ENCODE results near the gene MEAF6. TPM values are rescaled to one million over a fixed set of nuclear protein-coding genes. Genes with fewer than 3 reads are reported as not detected.

Gene MEAF6
- total and polyA plus RNA-seq, 2 donors (not counting 3 experiments of a cell fraction or from before 2014, with no cell fraction given), result 28.0 to 62.5 TPM

DNA sequence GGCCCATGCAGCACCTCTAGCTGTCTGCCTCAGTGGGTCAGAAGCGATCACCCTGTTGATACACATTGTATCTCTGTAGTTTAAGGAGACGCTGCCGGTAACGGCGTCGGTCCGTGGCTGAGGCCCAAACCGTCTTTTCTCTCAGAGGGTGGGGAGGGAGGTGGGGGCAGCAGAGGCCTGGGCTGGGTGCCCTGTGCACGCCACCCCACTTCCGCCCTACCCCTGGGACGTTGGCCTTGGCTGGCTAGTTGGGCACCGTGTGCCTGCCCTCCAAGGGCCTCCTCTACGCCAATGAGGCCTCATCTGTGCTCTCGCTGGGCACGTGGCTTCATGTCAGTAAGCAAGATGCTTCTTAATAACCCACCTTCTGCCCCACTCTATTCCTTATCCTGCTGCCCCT is 30.8 kb downstream of the MEAF6 start:
- DNase-seq (ENCODE audit: low read depth, low spot score) (no peak), FAIRE-seq (no peak)
- dilution Hi-C loops (cut with MboI; ENCODE audit: extremely low pct_ligation_motif_present, low sequenced_read_pairs), result no loop called here
- H3K27me3 ChIP-seq (ENCODE audit: control insufficient read depth in 2 of 2, insufficient read depth in 2 of 2, low read length in 2 of 2), result no peaks in the 10 kb centered on the region
- H2AFZ ChIP-seq (ENCODE audit: low read depth, low read length), result no peak overlapping the region
- peaks cover 20% of the 10 kb centered on the region for H3K79me2 ChIP-seq (ENCODE audit: control insufficient read depth, insufficient read depth, low read length)
- no peak overlapping the region for H3K27ac ChIP-seq (ENCODE audit: insufficient read depth, low read depth, low read length)
- H3K9me1 ChIP-seq (replicated peaks; ENCODE audit: control insufficient read depth, extremely low read depth, insufficient read depth, low read length), result no peaks in the 10 kb centered on the region
- no peaks in the 10 kb centered on the region for H4K20me1 ChIP-seq (replicated peaks; ENCODE audit: control insufficient read depth, extremely low read depth, insufficient read depth, low read length)
- H3K9me3 ChIP-seq (replicated peaks; ENCODE audit: control insufficient read depth, insufficient read depth, low read length), result no peaks in the 10 kb centered on the region
- ChIA-PET CTCF (interaction anchor here (4.5 to 8.0 kb wide), 2 partner anchors 9 to 27 kb away, joined by 158 to 337 read pairs; partner anchors contain the start of gene ZC3H12A), POLR2A (no interaction called here)
- H3K4me2 ChIP-seq (ENCODE audit: insufficient read depth, low read length), result no peak overlapping the region
- H3K36me3 ChIP-seq (ENCODE audit: control insufficient read depth in 2 of 2, extremely low read depth in 1 of 2, insufficient read depth in 2 of 2, low read length in 2 of 2), result peaks cover 10 to 36% of the 10 kb centered on the region in 2 experiments
- TF ChIP-seq FOS (IDR thresholded peaks at IDR 0.05; ENCODE audit: borderline replicate concordance, insufficient read depth, low read length), result no peak
- TF ChIP-seq, protein P1, sequence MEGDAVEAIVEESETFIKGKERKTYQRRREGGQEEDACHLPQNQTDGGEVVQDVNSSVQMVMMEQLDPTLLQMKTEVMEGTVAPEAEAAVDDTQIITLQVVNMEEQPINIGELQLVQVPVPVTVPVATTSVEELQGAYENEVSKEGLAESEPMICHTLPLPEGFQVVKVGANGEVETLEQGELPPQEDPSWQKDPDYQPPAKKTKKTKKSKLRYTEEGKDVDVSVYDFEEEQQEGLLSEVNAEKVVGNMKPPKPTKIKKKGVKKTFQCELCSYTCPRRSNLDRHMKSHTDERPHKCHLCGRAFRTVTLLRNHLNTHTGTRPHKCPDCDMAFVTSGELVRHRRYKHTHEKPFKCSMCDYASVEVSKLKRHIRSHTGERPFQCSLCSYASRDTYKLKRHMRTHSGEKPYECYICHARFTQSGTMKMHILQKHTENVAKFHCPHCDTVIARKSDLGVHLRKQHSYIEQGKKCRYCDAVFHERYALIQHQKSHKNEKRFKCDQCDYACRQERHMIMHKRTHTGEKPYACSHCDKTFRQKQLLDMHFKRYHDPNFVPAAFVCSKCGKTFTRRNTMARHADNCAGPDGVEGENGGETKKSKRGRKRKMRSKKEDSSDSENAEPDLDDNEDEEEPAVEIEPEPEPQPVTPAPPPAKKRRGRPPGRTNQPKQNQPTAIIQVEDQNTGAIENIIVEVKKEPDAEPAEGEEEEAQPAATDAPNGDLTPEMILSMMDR (IDR thresholded peaks at IDR 0.05; ENCODE audit: extremely low read depth in 1 of 2, insufficient read depth in 1 of 2, low read depth in 1 of 2, low read length in 2 of 2), result no peak
- no peak for TF ChIP-seq GATA2 (IDR thresholded peaks at IDR 0.05; ENCODE audit: insufficient read depth, insufficient read length, low read depth, low read length)
- TF ChIP-seq POLR2AphosphoS5 (IDR thresholded peaks at IDR 0.05; ENCODE audit: insufficient read depth, low read depth, low read length), result no peak
- TF ChIP-seq POLR2A (IDR thresholded peaks at IDR 0.05; ENCODE audit: low read depth, low read length), result no peak
- TF ChIP-seq, protein P2, sequence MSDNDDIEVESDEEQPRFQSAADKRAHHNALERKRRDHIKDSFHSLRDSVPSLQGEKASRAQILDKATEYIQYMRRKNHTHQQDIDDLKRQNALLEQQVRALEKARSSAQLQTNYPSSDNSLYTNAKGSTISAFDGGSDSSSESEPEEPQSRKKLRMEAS (IDR thresholded peaks at IDR 0.05; ENCODE audit: insufficient read depth, insufficient read length), result no peak
- no peak for TF ChIP-seq EZH2 (IDR thresholded peaks at IDR 0.05; ENCODE audit: borderline replicate concordance, low read depth, low read length, severe bottlenecking)
- no peak for TF ChIP-seq MYC (IDR thresholded peaks at IDR 0.05; ENCODE audit: low read depth, low read length)
- no peak for TF ChIP-seq JUN (IDR thresholded peaks at IDR 0.05; ENCODE audit: borderline replicate concordance, insufficient read depth, insufficient read length, low read depth)
- intact Hi-C loops (cut with micrococcal nuclease), result no loop called here
- H3K4me3 ChIP-seq (replicated peaks in 1 of 3; ENCODE audit: insufficient read depth in 1 of 3, low read depth in 1 of 3, low read length in 3 of 3), result no peak overlapping the region
- BruUV-seq (replicated peaks), result no TSS peak
- H3K4me1 ChIP-seq (ENCODE audit: control insufficient read depth, extremely low read depth, insufficient read depth, low read length), result peaks cover 17% of the 10 kb centered on the region
- no peak overlapping the region for H3K9ac ChIP-seq (replicated peaks; ENCODE audit: extremely low read depth, insufficient read depth, low read length)

Data from endothelial cell of umbilical vein (primary cell).